ENCODE measurements around the gene TSC2.

DNA sequence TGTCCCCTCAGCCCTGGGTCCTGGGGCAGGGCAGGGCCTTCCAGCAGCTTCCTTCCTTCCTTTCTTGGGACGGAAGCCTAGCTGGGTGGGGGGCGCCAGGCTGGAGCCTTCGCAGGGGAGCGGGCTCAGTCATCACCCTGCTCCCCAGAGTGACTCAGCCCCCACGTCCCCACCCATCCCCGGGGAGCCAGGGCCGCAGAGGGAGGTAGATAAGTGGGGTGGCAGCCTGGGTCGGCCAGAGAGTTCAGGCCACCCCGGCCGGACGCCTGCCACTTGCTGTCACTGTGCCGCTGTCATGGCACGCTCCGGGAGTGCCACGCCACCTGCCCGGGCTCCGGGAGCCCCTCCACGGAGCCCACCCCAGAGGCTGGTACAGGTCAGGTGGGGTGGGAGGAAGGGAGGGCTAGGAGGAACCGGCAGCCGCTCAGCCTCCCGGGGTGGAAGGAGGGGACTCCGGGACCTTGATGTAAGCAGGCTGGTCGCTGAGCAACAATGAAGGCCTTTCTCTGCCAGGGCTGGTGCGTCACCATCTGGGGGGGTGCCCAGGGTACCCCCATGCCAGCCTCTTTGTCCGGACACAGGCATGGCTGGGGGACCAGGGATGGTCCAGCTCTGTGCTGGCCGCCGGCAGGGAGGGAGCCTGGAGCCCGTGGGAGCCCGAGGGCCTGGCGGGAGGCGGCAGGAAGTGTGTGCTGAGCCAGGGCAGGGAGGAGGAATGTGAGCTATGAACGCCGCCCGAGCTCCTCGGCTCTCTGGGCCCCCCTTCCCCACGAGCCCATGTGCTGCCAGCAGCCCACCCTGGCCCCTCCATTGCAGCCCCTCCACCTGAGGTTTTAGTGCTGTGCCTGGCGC, 14.5 kb upstream of the TSC2 start:
- TF ChIP-seq, protein P1, sequence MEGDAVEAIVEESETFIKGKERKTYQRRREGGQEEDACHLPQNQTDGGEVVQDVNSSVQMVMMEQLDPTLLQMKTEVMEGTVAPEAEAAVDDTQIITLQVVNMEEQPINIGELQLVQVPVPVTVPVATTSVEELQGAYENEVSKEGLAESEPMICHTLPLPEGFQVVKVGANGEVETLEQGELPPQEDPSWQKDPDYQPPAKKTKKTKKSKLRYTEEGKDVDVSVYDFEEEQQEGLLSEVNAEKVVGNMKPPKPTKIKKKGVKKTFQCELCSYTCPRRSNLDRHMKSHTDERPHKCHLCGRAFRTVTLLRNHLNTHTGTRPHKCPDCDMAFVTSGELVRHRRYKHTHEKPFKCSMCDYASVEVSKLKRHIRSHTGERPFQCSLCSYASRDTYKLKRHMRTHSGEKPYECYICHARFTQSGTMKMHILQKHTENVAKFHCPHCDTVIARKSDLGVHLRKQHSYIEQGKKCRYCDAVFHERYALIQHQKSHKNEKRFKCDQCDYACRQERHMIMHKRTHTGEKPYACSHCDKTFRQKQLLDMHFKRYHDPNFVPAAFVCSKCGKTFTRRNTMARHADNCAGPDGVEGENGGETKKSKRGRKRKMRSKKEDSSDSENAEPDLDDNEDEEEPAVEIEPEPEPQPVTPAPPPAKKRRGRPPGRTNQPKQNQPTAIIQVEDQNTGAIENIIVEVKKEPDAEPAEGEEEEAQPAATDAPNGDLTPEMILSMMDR (IDR thresholded peaks at IDR 0.05), result no peak
- TF ChIP-seq POLR2A (IDR thresholded peaks at IDR 0.05), result no peak

Data from Peyer's patch (tissue), 4 donors.